Neural cell (in vitro differentiated cells): ENCODE results near the gene CPVL.

ENCODE experiments used
- EP300 ChIP-seq: fragments of 450-650 bp; conservative IDR thresholded peaks from 2 replicates; pipeline ENCODE4 v1.6.1; 2014; ENCODE audit warnings: antibody characterized with exemption, mild to moderate bottlenecking, moderate library complexity; ENCODE audit not compliant: poor library complexity, severe bottlenecking
- EZH2 ChIP-seq: fragments of 200-600, 300-800 bp; shearing (Covaris generic), sonication (generic); IDR thresholded peaks from 2 replicates; pipeline ENCODE4 v1.6.1; 2014; ENCODE audit warnings: antibody characterized with exemption, low read length, borderline replicate concordance, mild to moderate bottlenecking; ENCODE audit not compliant: insufficient read depth, poor library complexity, severe bottlenecking
- POLR2AphosphoS5 ChIP-seq: IDR thresholded peaks from 2 replicates; pipeline ENCODE4 v1.6.1; 2012
- RAD21 ChIP-seq: fragments of 450-650 bp; conservative IDR thresholded peaks from 2 replicates; pipeline ENCODE4 v1.6.1; 2014; ENCODE audit warnings: antibody characterized with exemption, mild to moderate bottlenecking, moderate library complexity
- SMC3 ChIP-seq: fragments of 450-650 bp; conservative IDR thresholded peaks from 2 replicates; pipeline ENCODE4 v1.6.1; 2014; ENCODE audit warnings: antibody characterized with exemption, mild to moderate bottlenecking, moderate library complexity; ENCODE audit not compliant: poor library complexity
- TAF1 ChIP-seq: IDR thresholded peaks from 2 replicates; pipeline ENCODE4 v1.6.1; 2012; ENCODE audit warnings: low read depth
- TF ChIP-seq, protein P1 (sequence below): fragments of 450-650 bp; IDR thresholded peaks from 2 replicates; pipeline ENCODE4 v1.5.1; 2014; ENCODE audit warnings: antibody characterized with exemption, mild to moderate bottlenecking, moderate library complexity; ENCODE audit not compliant: poor library complexity, severe bottlenecking
- TF ChIP-seq, protein P2 (sequence below): IDR thresholded peaks from 2 replicates; pipeline ENCODE4 v1.6.1; 2012; ENCODE audit warnings: borderline replicate concordance

- TF ChIP-seq, protein P1, sequence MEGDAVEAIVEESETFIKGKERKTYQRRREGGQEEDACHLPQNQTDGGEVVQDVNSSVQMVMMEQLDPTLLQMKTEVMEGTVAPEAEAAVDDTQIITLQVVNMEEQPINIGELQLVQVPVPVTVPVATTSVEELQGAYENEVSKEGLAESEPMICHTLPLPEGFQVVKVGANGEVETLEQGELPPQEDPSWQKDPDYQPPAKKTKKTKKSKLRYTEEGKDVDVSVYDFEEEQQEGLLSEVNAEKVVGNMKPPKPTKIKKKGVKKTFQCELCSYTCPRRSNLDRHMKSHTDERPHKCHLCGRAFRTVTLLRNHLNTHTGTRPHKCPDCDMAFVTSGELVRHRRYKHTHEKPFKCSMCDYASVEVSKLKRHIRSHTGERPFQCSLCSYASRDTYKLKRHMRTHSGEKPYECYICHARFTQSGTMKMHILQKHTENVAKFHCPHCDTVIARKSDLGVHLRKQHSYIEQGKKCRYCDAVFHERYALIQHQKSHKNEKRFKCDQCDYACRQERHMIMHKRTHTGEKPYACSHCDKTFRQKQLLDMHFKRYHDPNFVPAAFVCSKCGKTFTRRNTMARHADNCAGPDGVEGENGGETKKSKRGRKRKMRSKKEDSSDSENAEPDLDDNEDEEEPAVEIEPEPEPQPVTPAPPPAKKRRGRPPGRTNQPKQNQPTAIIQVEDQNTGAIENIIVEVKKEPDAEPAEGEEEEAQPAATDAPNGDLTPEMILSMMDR, result no peak
- TF ChIP-seq EZH2, result no peak
- no peak for TF ChIP-seq RAD21
- no peak for TF ChIP-seq SMC3
- TF ChIP-seq EP300, result no peak
- TF ChIP-seq, protein P2, sequence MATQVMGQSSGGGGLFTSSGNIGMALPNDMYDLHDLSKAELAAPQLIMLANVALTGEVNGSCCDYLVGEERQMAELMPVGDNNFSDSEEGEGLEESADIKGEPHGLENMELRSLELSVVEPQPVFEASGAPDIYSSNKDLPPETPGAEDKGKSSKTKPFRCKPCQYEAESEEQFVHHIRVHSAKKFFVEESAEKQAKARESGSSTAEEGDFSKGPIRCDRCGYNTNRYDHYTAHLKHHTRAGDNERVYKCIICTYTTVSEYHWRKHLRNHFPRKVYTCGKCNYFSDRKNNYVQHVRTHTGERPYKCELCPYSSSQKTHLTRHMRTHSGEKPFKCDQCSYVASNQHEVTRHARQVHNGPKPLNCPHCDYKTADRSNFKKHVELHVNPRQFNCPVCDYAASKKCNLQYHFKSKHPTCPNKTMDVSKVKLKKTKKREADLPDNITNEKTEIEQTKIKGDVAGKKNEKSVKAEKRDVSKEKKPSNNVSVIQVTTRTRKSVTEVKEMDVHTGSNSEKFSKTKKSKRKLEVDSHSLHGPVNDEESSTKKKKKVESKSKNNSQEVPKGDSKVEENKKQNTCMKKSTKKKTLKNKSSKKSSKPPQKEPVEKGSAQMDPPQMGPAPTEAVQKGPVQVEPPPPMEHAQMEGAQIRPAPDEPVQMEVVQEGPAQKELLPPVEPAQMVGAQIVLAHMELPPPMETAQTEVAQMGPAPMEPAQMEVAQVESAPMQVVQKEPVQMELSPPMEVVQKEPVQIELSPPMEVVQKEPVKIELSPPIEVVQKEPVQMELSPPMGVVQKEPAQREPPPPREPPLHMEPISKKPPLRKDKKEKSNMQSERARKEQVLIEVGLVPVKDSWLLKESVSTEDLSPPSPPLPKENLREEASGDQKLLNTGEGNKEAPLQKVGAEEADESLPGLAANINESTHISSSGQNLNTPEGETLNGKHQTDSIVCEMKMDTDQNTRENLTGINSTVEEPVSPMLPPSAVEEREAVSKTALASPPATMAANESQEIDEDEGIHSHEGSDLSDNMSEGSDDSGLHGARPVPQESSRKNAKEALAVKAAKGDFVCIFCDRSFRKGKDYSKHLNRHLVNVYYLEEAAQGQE, result no peak
- no peak for TF ChIP-seq POLR2AphosphoS5
- TF ChIP-seq TAF1, result no peak
These were observed 46.2 kb downstream of the CPVL start for GRCh38 chr7:29099896-29100847.
